Activated CD8-positive, alpha-beta memory T cell treated with anti-CD3 and anti-CD28 coated beads, Interleukin-2, amount 50 U/mL, for 1 hour (primary cell): Measurements from ENCODE around the gene FCHO1.
"Not testable (repeated sequence)": the region's sequence is repeated elsewhere in the genome, so short reads cannot be mapped to it uniquely, and the experiment has no call there.

Experiments
- DNase-seq: peaks from one replicate; pipeline ENCODE4 v3.0.0-alpha.2; 2020; ENCODE audit errors: extremely low read depth

Gene FCHO1

DNA sequence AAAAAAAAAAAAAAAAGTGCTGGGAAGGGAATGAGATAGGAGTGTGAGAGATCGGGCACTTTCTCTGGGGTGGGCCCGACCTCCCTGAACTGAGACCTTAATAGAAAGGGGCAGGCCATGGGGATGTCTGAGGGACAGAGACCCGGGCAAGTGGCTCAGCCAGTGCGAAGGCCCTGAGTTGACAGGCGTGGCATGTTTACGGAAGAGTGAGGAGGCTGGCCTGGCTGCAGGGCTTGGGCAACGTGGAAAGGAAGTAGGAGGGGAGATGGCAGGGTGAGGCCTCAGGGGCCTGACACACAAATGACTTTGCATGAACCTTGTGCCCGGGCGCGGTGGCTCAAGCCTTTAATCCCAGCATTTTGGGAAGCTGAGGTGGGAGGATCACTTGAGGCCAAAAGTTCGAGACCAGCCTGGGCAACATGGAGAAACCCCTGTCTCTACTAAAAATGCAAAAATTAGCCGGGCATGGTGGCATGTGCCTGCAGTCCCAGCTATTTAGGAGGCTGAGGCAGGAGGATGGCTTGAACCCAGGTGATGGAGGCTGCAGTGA is 13.9 kb downstream of the FCHO1 start:
- no peak for DNase-seq

DNA sequence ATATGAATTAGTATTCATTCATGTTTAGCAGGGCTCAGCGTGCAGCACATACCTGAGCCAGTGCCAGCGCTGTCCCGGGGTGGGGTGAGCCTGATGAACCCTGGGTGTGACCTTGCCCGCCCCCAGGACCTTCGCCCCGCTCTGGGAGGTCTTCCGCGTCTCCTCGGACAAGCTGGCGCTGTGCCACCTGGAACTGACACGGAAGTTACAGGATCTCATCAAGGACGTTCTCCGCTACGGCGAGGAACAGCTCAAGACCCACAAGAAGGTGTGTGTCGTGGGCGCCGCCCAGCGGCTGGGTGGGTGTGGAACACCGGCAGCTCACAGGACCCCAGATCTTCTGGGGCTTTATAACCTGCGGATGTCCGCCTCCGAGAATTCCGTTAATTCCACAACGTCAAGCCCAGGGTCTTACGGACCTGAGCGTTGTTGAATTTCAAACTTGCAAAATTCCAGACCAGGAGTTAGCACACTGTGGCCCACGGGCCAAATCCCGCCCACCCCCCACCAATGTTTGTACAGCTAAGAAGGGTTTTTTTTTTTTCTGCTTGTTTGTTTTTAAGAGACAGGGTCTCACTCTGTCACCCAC is 15.4 kb downstream of the FCHO1 start:
- no peak for DNase-seq

DNA sequence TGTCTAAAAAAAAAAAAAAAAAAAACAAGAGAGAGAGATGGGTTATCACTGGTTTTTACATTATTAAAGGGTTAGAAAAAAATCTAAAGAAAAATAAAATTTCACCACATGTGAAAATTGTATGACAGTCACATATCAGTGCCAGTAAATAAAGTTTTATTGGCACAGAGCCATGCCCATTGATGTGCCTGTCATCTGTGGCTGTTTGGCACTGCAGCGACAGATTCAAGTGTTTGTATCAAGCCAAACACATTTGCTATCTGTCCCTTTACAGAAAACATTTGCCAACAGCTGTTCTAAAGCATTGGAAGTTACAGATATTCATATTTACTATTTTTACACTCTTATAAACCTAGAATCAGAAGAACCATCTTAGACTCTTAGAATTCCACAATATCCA is 16.3 kb downstream of the FCHO1 start:
- no peak for DNase-seq

DNA sequence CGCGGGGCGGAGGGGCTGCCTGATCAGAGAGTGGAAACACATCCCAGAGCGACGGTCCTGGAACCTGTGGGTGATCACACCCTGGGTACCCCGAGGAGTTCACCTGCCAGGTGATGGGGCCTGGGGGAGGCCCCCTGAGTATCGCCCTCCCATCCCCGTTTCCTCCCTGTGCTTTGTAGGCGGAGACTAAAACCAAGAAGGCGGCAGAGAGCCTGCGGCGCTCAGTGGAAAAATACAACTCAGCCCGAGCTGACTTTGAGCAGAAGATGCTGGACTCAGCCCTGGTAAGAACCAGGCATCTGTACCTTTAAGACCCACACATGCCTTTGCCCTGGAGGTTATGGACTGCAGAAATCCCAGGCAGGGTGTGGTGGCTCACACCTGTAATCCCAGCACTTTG is 19.3 kb downstream of the FCHO1 start:
- DNase-seq, result no peak

DNA sequence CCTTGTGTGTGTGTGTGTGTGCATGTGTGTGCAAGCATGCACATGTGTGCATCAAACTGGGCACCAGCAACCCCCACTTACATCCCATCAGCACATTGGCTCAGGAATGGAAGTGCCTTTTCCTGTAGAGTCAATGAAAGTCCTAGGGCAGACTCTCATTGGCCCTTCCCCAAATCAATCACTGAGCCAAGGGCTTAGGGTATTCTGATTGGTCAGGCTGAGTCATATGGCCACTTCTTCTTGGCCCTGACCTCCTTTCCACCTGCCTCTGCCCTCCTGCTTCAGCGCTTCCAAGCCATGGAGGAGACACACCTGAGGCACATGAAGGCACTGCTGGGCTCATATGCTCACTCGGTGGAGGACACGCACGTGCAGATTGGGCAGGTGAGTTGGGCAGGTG is 20.9 kb downstream of the FCHO1 start:
- no peak for DNase-seq

DNA sequence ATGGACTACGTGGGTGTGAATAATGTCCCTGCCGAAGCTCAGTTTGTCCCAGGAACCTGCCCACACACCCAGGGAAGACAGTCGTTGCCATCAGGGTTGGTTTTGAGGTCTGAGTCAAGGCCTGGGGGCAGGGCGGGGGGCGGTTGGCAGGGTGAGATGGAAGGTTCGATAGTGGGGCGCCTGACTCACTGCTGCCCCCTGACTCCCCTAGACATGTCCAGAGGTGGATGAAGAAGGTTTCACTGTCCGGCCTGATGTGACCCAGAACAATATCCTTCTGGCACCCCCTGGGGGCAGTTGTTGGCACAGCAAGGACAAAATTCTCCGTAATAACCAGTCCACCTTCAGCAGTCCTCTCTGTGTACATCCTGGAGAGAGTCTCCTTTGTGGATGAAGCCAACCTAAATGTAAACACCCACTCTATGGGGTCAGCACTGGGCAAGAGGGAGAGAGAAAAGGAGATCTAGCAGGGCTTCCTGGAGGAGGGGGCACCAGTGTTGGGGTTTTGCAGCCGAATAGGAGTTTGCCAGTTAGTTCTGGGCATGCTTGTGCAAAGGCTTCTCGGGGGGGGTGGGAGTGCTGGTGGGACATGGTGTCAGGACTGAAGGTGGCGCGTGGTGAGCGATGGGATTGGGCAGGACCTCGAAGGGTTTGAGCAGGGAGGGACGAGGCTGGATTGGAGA is 24.1 kb downstream of the FCHO1 start:
- DNase-seq, result no peak

DNA sequence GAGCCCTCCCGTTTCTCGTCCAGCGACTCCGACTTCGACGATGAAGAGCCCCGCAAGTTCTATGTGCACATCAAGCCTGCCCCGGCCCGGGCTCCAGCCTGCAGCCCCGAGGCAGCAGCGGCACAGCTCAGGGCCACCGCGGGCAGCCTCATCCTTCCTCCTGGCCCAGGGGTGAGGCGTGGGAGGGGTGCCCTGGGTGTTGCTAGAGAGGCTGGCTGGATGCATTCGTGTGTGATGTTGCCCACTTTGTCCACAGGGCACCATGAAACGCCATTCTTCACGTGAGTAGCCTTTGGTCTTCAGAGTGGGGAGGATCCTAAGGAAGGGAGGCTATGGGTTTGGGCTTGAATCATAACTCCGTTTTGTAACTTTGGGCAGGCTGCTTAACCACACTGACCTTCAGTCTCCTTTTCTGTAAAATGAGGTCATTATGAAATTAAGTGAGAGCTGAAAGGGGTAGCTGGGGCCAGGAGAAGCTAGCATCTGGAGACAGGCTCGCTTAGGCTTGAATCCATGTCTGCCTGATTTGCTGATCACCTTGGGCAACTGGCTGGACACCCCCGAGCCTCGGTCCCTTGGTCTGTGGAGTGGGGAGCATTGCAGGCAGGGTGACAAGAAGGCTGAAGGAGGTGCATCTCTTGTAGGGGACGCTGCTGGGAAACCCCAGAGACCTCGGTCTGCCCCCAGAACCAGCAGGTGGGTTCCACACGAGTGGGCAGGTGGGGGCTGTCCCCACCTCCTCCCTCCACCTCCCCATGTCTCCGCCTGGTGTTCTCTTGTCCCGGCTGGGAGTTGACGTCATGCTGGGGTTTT is 24.9 kb downstream of the FCHO1 start:
- no peak for DNase-seq

DNA sequence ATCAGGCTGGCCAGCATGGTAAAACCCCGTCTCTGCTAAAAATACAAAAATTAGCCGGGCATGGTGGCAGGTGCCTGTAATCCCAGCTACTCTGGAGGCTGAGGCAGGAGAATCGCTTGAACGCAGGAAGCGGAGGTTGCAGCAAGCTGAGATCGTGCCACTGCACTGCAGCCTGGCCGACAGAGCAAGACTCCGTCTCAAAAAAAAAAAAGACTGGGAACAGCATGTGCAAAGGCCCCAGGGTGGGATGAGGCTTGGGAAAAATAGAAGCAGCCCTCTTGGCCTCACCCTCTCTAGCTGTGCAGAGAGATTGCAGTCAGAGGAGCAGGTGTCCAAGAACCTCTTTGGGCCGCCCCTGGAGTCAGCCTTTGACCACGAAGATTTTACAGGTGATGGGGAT is 26.6 kb downstream of the FCHO1 start:
- DNase-seq, result not testable (repeated sequence)

DNA sequence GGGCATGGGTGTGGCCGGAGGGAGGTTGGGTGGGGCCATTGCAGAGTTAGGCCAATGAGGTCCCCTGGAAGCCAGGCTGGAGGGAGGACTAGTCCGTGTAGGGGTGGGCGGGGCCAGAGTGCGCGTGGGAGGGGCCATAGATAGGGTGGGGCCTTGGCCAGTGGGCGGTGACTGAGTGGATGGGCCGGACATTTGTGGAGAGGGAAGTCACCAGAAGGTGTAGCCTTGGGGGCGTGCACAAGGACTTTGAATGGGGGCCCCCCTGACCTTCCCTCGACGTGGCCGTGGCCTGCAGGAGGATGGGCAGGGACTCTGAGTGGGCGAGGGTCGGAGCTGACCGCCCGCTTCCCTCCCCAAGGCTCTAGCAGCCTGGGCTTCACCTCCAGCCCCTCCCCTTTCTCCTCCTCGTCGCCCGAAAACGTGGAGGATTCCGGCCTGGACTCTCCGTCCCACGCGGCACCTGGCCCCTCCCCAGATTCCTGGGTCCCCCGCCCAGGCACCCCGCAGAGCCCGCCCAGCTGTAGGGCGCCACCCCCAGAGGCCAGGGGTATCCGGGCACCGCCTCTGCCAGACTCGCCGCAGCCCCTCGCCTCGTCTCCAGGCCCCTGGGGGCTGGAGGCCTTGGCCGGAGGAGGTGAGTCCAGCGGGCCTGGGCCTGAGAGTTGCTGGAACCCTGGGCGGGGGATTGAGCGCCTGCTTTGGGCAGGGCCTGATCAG is 27.1 kb downstream of the FCHO1 start:
- DNase-seq, result no peak

DNA sequence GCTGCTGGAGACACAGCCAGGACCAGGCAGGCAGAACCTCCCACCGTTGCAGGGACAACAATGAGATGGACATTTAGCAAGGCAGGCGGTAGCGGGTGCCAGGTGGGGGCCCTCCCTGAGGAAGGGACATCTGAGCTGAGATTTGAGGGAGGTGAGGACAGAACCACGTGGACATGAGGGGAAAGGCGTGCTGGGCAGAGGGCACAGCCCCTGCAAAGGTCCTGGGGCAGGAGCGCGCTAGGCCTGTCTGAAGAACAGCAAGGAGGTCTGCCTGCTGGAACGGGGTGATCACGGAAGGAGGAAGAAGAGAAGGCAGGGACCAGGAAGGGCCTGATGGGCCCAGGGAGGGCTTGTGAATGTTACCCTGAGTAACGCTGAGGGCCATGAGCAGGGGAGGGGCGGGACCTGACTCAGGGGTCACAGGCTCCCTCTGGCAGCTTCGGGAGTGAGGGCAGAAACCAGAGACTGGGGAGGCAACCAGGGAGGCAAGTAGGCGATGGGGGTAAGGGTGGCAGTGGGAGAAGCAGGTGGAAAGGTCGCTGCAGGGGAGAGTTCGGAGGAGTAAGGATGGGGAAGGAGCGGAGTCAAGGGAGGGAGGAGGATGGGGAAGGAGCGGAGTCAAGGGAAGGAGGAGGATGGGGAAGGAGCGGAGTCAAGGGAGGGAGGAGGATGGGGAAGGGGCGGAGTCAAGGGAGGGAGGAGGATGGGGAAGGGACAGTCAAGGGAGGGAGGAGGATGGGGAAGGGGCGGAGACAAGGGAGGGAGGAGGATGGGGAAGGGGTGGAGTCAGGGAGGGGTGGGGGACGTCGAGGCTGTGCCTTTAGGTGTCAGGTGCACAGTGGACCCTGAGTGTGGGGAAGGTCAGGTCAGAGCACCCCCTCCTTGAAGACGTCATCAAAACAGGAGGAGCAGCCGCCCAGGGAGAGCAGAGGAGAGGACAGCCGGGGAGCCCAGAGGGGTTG is 28.0 kb downstream of the FCHO1 start:
- no peak for DNase-seq

DNA sequence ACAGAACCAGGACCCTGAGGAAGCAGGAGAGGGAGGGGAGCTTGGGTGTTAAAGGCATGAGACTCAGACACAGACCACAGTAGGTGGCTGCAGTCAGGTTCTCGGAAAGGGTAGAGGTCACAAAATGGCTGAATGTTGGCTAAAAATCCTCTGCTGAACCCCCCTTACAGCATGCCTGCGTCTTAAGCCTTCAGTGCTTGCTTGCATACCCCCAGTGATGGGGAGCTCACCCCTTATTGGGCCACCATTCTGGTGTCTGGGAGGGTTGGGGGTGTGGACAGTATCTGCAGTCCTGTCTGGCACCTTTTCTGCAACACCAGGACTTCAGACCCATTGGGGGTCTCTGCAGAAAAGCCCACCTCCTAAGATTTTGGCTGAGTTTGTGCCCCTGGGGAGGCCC is 29.5 kb downstream of the FCHO1 start:
- no peak for DNase-seq

DNA sequence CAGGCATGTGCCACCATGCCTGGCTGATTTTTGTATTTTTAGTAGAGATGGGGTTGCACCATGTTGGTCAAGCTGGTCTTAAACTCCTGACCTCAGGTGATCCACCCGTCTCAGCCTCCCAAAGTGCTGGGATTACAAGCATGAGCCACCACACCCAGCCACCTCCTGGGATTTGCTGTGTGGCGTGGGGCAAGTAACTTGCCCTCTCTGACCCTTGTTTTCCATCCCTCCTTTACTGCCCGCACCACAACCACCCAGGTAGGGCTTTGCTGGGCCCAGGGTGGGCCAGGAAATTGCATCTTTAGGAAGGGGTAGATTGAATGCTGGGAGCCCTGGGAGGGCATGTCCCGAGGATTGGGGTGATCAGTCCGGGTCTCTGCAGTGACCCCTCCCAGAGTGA is 32.4 kb downstream of the FCHO1 start:
- DNase-seq, result not testable (repeated sequence)

DNA sequence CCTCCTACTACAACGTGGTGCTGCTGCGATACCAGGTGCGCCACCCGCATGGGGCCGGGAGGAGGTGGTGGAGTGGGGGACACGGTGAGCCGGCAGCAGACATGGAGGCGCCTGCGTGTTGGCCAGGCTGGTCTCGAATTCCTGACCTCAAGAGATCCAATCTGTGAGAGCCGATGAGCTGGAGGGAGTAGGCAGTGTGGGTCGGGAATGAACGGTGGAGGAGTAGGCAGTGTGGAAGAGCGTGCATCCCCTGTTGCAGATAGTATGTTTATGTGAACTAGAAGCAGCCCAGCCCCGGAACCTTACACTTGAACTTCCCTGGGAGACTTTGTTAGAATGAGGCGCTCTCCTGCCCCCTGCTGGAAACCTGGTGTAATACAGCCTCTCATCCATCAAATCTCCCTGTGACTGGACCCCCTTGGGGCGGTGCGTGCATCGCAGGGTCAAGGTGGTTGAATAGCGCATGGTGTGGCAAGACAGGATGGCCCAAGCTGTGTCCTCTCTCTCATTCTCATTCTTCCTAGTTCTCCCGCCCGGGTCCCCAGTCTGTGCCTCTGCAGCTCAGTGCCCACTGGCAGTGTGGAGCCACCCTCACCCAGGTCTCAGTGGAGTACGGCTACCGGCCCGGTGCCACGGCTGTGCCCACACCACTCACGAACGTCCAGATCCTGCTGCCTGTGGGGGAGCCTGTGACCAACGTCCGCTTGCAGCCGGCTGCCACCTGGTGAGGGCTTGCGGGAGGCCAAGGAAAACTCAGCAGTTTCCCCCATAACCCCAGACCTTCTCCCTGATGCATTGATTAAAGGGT is 33.1 kb downstream of the FCHO1 start:
- DNase-seq, result no peak

DNA sequence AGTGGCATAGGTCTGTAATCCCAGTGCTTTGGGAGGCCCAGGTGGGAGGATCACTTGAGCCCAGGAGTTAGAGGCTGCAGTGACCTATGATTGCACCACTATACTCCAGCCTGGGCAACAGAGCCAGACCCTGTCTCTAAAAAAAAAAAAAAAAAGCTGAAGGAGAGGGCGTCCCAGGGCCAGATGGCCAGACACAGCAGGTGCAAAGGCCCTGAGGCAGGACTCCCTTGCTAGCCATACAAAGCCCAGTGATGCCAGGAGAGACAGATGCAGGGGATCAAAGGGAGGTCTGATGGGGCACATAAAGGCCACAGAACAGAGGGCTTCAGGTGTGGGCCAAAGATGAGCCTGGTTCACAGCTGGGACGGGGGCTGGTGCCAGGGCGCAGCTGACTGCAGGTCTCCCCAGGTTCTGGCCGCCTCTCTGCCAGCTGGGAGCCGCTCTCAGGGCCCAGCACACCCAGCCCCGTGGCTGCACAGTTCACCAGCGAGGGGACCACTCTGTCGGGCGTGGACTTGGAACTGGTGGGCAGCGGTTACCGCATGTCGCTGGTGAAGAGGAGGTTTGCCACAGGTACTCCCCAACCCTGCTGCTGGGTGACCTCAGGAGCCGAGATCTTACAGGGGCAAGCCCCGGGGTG is 36.1 kb downstream of the FCHO1 start:
- DNase-seq, result no peak

DNA sequence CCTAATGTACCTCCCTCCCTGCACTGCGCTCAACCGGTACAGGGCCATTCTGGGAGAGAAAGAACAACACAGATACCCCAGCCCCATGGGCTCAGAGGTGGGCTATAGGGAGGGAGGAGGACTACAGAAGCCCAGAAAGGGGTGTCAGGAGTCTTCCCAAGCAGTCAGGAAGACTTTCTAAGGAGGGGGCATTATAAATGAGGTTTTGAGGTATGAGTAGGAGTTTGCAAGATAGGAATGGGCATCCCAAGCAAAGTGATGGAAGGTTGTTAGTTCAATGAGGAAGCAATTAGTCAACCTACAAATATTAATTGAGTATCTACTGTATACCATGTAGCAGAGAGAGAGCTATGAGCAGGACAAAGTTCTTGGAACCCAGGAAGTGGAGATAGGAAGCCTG is 37.4 kb downstream of the FCHO1 start:
- no peak for DNase-seq

DNA sequence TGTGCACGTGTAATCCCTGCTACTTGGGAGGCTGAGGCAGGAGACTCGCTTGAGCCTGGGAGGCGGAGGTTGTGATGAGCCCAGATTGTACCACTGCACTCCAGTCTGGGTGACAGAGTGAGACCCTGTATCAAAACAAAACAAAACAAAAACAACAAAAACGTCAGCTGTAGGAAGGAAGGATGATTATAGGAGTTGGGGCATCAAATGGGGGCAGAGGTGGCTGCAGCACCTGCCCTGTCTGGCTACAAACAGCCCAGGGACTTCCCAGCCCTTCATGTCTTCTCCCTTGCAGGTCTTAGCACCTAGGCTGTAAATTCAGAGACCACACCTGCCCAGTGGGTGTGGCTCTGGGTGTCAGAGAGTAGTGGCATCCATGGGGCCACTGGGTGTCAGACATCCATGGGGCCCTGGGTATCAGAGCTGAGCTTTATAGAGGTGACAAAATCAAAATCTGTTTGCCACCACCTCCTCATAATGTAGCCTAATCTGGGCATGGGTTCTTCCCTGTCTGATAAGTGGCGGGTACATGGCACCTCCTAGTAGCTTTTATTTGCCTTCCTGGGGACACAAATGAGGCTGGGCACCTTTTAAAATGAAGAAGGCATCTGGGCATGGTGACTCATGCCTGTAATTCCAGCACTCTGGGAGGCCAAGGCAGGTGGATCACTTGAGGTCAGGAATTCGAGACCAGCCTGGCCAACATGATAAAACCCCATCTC is 38.9 kb downstream of the FCHO1 start:
- no peak for DNase-seq

DNA sequence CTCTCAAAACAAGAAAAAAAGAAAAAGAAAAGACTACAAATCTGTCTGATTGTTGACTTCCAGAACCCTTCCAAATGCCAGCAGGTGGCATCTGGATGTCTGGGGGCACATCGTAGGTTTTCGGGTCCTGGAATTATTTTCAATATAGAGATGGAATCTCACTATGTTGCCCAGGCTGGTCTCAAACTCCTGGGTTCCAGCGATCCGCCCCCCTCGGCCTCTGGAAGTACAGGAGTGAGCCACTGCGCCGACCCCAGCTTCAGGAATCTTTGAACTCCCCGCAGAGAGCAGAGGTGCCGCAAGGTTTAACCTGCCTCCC is 43.1 kb downstream of the FCHO1 start:
- DNase-seq, result no peak

DNA sequence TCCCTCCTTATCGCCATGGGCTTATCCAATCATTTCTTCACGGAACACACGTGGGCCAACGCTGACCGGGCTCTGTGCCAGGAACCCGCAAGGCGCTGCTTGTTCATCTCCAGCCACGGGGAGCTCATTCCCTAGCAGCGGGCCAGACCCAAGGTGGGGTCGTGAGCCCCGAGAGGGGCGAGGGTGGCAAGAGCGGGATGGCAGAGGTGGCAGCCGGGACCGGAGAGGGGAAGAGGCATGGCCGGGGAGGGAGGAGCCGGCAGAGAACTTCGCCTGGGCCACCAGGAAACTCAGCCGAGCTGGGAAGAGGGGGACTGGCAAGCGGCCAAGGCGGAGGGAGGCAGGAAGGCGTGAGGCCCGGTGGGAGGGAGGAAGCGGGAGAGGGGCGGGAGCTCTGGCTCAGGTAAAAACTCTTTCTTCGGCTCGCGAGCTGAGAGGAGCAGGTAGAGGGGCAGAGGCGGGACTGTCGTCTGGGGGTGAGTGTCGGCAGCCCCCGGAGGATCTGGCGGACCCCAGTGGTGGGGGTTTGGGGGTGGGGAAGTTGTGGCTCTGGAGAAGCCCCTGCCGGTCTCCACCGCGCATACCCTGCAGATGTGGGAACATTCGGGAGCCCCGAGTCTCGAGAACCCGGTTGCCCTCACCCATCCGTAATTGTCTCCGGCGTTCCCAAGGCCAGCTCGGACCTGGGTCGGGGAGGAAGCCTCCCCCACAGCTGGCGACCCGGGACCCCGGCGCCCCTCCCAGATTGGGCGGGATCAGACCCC is 43.6 kb downstream of the FCHO1 start, which contains the start of gene B3GNT3:
B3GNT3 (plus strand) TSS at position 408 of the 764 bp plus-strand sequence. CDS start 12,670 bp downstream, outside the sequence.
- DNase-seq, result no peak
